Peyer's patch (tissue), 4 donors: ENCODE data around the gene ZNF722.

Experiments used
- CTCF ChIP-seq, 6 experiments: fragments of 450-650 bp in 4 of 6; fragments of 200-600 bp in 2 of 6; sonication (generic) in 1 of 6; IDR thresholded peaks; one replicate each; pipeline ENCODE4 v1.5.1; 2017 to 2019; ENCODE audit warnings: antibody characterized with exemption in 6 of 6, mild to moderate bottlenecking in 3 of 6, moderate library complexity in 1 of 6
- POLR2A ChIP-seq, 2 donors: fragments of 450-650 bp; IDR thresholded peaks; one replicate each; pipeline ENCODE4 v1.5.1; 2017; ENCODE audit warnings: antibody characterized with exemption in 2 of 2, mild to moderate bottlenecking in 2 of 2, moderate library complexity in 2 of 2

GRCh38 chr7:63968629-63969028 lies 30.0 kb upstream of the ZNF722 start:
- TF ChIP-seq POLR2A (IDR thresholded peaks at IDR 0.05) (no peak), CTCF (IDR thresholded peaks at IDR 0.05) (no peak)
